Suprapubic skin (tissue), 4 donors: ENCODE results near the gene B3GNT7. TPM values are rescaled to one million over a fixed set of nuclear protein-coding genes. Genes with fewer than 3 reads are reported as not detected.
"Not testable (repeated sequence)": the region's sequence is repeated elsewhere in the genome, so short reads cannot be mapped to it uniquely, and the experiment has no call there.

ENCODE experiments used
- DNase-seq, 2 donors: peaks; one replicate each; pipeline ENCODE4 v3.0.0-alpha.2; 2019; ENCODE audit warnings: low spot score in 2 of 2
- H3K27ac ChIP-seq: fragments of 200-600 bp; sonication (generic); one replicate; pipeline ENCODE4 v1.5.1; 2019
- H3K27me3 ChIP-seq: fragments of 200-600 bp; sonication (generic); one replicate; pipeline ENCODE4 v1.5.1; 2019
- H3K36me3 ChIP-seq: fragments of 200-600 bp; sonication (generic); one replicate; pipeline ENCODE4 v1.5.1; 2019
- H3K4me1 ChIP-seq: fragments of 200-600 bp; sonication (generic); one replicate; pipeline ENCODE4 v1.5.1; 2019
- H3K4me3 ChIP-seq: fragments of 200-600 bp; sonication (generic); one replicate; pipeline ENCODE4 v1.5.1; 2019; ENCODE audit warnings: mild to moderate bottlenecking
- H3K9me3 ChIP-seq: fragments of 200-600 bp; sonication (generic); one replicate; pipeline ENCODE4 v1.5.1; 2019
- CTCF ChIP-seq, 2 donors: fragments of 200-600 bp in 1 of 2; fragments of 450-650 bp in 1 of 2; sonication (generic) in 1 of 2; IDR thresholded peaks; one replicate each; pipeline ENCODE4 v1.5.1; 2016 to 2019; ENCODE audit warnings: antibody characterized with exemption in 2 of 2, mild to moderate bottlenecking in 1 of 2, moderate library complexity in 1 of 2
- EP300 ChIP-seq: sonication (generic); formaldehyde crosslinking; IDR thresholded peaks from one replicate; pipeline ENCODE4 v1.6.1; 2017; ENCODE audit warnings: antibody characterized with exemption
- POLR2A ChIP-seq, 2 donors: fragments of 450-650 bp; IDR thresholded peaks; one replicate each; pipeline ENCODE4 v1.6.1; 2017; ENCODE audit warnings: antibody characterized with exemption in 2 of 2, mild to moderate bottlenecking in 2 of 2, moderate library complexity in 2 of 2
- POLR2AphosphoS5 ChIP-seq, 3 donors: sonication (generic); formaldehyde crosslinking; IDR thresholded peaks; one replicate each; pipeline ENCODE4 v1.6.1; 2017; ENCODE audit warnings: antibody characterized with exemption in 3 of 3
- WGBS: methylation state at CpG from one replicate; pipeline ENCODE4 v1.1.5; 2018; 5-methylcytosine and 5-hydroxymethylcytosine counted together
- total RNA-seq, 4 donors: library from RNA; depleted of rRNA; stranded (reverse); fragments of >200 nt; gene quantifications; one replicate each; pipeline ENCODE4 v1.1.0, GENCODE V29; 2016

The B3GNT7 gene
- total RNA-seq, 4 donors from 2014 or later: 1.3 to 1.5 (median 1.4) TPM

GRCh38 chr2:231429152-231429551 lies 33.6 kb downstream of the B3GNT7 start:
- no peaks in the 10 kb centered on the region for H3K36me3 ChIP-seq
- WGBS: 81% methylated on average over 6 of the region's 6 CpGs
- H3K9me3 ChIP-seq: no peaks in the 10 kb centered on the region
- no peak overlapping the region for H3K27ac ChIP-seq
- no peaks in the 10 kb centered on the region for H3K4me1 ChIP-seq
- no peak for DNase-seq
- no peak for TF ChIP-seq POLR2A (IDR thresholded peaks at IDR 0.05)
- no peak for TF ChIP-seq CTCF (IDR thresholded peaks at IDR 0.05)
- TF ChIP-seq EP300: no peak
- no peak for TF ChIP-seq POLR2AphosphoS5 (IDR thresholded peaks at IDR 0.05)
- H3K4me3 ChIP-seq: no peak overlapping the region
- no peaks in the 10 kb centered on the region for H3K27me3 ChIP-seq

DNA sequence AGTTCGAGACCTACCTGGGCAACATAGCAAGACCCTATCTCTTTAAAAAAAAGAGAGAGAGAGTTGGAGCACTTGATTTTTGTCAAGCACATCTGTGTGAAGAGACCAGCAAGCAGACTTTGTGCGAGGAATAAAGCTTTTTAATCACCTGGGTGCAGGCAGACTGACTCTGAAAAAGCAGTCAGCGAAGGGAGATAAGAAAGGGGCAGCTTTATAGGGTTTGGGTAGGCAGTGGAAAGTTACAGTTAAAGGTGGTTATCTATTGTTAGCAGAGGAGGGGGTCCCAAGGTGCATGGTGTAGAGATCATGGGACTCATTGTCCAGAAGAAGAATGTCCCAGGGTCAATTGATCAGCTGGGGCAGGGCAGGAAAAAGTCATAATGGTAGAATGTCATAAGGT lies 34.4 kb downstream of the B3GNT7 start:
- Histone ChIP-seq H3K4me1 (no peaks in the 10 kb centered on the region), H3K4me3 (no peak overlapping the region), H3K36me3 (no peaks in the 10 kb centered on the region), H3K27me3 (no peaks in the 10 kb centered on the region), H3K27ac (no peak overlapping the region), H3K9me3 (no peaks in the 10 kb centered on the region)
- TF ChIP-seq POLR2A (IDR thresholded peaks at IDR 0.05): no peak
- no peak for TF ChIP-seq CTCF (IDR thresholded peaks at IDR 0.05)
- TF ChIP-seq EP300: no peak
- TF ChIP-seq POLR2AphosphoS5 (IDR thresholded peaks at IDR 0.05): no peak
- 84% methylated on average over 3 of the region's 3 CpGs for WGBS
- DNase-seq: no peak

DNA sequence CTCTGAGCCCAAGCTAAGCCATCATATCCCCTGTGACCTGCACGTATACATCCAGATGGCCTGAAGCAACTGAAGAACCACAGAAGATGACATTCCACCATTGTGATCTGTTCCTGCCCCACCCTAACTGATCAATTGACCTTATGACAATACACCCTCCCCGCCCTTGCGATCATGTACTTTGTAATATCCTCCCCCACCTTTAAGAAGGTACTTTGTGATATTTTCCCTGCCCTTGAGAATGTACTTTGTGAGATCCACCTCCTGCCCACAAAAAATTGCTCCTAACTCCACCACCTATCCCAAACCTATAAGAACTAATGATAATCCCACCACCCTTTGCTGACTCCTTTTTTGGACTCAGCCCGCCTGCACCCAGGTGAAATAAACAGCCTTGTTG lies 34.9 kb downstream of the B3GNT7 start:
- H3K9me3 ChIP-seq, H3K27ac ChIP-seq, DNase-seq, H3K4me3 ChIP-seq, H3K36me3 ChIP-seq, H3K27me3 ChIP-seq, H3K4me1 ChIP-seq: not testable (repeated sequence)
- WGBS: 87% methylated on average over 4 of the region's 4 CpGs

GRCh38 chr2:231431606-231432005 lies 36.1 kb downstream of the B3GNT7 start:
- Histone ChIP-seq H3K27me3 (no peaks in the 10 kb centered on the region), H3K4me3 (no peak overlapping the region), H3K27ac (no peak overlapping the region), H3K36me3 (no peaks in the 10 kb centered on the region), H3K4me1 (no peaks in the 10 kb centered on the region), H3K9me3 (no peaks in the 10 kb centered on the region)
- WGBS: 96% methylated on average over 4 of the region's 4 CpGs
- no peak for DNase-seq
- TF ChIP-seq CTCF (IDR thresholded peaks at IDR 0.05) (no peak), POLR2A (IDR thresholded peaks at IDR 0.05) (no peak), POLR2AphosphoS5 (IDR thresholded peaks at IDR 0.05) (no peak), EP300 (no peak)

DNA sequence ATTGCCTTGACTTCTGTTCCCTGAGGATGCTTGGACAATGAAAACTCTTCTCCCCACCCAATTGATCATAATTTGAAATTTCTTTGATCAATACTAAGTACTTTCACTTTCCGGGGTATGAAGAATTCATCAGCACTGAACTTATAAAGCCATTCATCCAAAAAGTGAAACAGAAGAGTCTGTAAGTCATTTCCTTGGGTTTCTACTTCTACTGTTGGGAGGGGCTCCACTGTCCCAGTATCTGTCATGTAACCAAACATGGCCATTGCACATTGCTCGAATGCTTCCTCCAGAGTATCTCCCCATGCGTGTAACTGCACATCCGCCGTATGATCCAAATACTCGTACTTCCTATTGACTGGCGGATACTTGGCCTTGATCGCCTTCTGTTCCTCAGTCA lies 38.5 kb downstream of the B3GNT7 start:
- no peak for DNase-seq

More for the DNA sequence above, 38.5 kb downstream of the B3GNT7 start:
- no peaks in the 10 kb centered on the region for H3K36me3 ChIP-seq
- TF ChIP-seq POLR2AphosphoS5 (IDR thresholded peaks at IDR 0.05) (no peak), POLR2A (IDR thresholded peaks at IDR 0.05) (no peak), CTCF (IDR thresholded peaks at IDR 0.05) (no peak), EP300 (no peak)
- H3K27ac ChIP-seq: no peak overlapping the region
- no peak overlapping the region for H3K4me3 ChIP-seq
- no peaks in the 10 kb centered on the region for H3K4me1 ChIP-seq
- 68% methylated on average over 8 of the region's 8 CpGs for WGBS
- no peaks in the 10 kb centered on the region for H3K9me3 ChIP-seq
- H3K27me3 ChIP-seq: no peaks in the 10 kb centered on the region
